SU-DHL-6 (cell line): ENCODE results near the gene HBB.
"Not testable (repeated sequence)": the region's sequence is repeated elsewhere in the genome, so short reads cannot be mapped to it uniquely, and the experiment has no call there.

Source experiments
- H2AFZ ChIP-seq: fragments of 200-600 bp; sonication (generic); 2 replicates; pipeline ENCODE4 v1.6.1; 2014; ENCODE audit warnings: low read depth, mild to moderate bottlenecking, moderate library complexity, mixed read lengths, antibody characterized with exemption, low read length; ENCODE audit not compliant: severe bottlenecking
- H3F3A ChIP-seq: fragments of 200-600 bp; shearing (Covaris generic); 2 replicates; pipeline ENCODE4 v1.6.0; 2016; ENCODE audit warnings: antibody characterized with exemption, mild to moderate bottlenecking; ENCODE audit not compliant: insufficient read depth
- H3K27ac ChIP-seq: fragments of 200-600 bp; sonication (generic); 2 replicates; pipeline ENCODE4 v1.5.1; 2016; ENCODE audit warnings: low read depth, mild to moderate bottlenecking, low read length, moderate library complexity, mixed read lengths
- H3K27me3 ChIP-seq: fragments of 200-600 bp; sonication (generic), shearing (Covaris generic); 2 replicates; pipeline ENCODE4 v1.6.0; 2014; ENCODE audit warnings: mild to moderate bottlenecking, low read length
- H3K36me3 ChIP-seq: fragments of 200-600 bp; sonication (generic); 2 replicates; pipeline ENCODE4 v1.6.1; 2014; ENCODE audit warnings: mild to moderate bottlenecking, low read length, mixed read lengths
- H3K4me2 ChIP-seq: fragments of 300-600, 200-600 bp; shearing (Covaris generic), sonication (generic); 2 replicates; pipeline ENCODE4 v1.6.0; 2014; ENCODE audit warnings: low read length, low read depth, mild to moderate bottlenecking; ENCODE audit not compliant: poor library complexity, severe bottlenecking
- H3K4me3 ChIP-seq: fragments of 200-600 bp; sonication (generic); 2 replicates; pipeline ENCODE4 v1.5.1; 2014; ENCODE audit warnings: antibody characterized with exemption, low read length, mild to moderate bottlenecking, mixed read lengths; ENCODE audit not compliant: insufficient read depth, poor library complexity, severe bottlenecking
- H3K79me2 ChIP-seq: fragments of 200-600 bp; sonication (generic); 2 replicates; pipeline ENCODE4 v1.6.1; 2014; ENCODE audit warnings: mild to moderate bottlenecking, low read length, moderate library complexity; ENCODE audit not compliant: insufficient read depth
- H3K9ac ChIP-seq: fragments of 200-600 bp; sonication (generic); 2 replicates; pipeline ENCODE4 v1.7.0; 2014; ENCODE audit warnings: mild to moderate bottlenecking, low read length
- H3K9me2 ChIP-seq: fragments of 200-600 bp; sonication (generic); replicated peaks from 2 replicates; pipeline ENCODE4 v1.6.1; 2014; ENCODE audit warnings: low read length; ENCODE audit not compliant: insufficient read depth
- H3K9me3 ChIP-seq: fragments of 200-600 bp; sonication (generic); 2 replicates; pipeline ENCODE4 v1.6.1; 2014; ENCODE audit warnings: low read length, mixed read lengths; ENCODE audit not compliant: insufficient read depth
- H4K20me1 ChIP-seq: fragments of 200-600 bp; sonication (generic); 2 replicates; pipeline ENCODE4 v1.6.1; 2014; ENCODE audit warnings: low read depth, mild to moderate bottlenecking, antibody characterized with exemption, low read length, moderate library complexity, mixed read lengths
- CTCF ChIP-seq: fragments of 200-600 bp; sonication (generic); IDR thresholded peaks from one replicate; pipeline ENCODE4 v1.5.1; 2017; ENCODE audit warnings: antibody characterized with exemption, mild to moderate bottlenecking, low read length, moderate library complexity; ENCODE audit not compliant: insufficient read depth, poor library complexity, severe bottlenecking
- EZH2phosphoT487 ChIP-seq: fragments of 200-600 bp; sonication (generic), shearing (Covaris generic); conservative IDR thresholded peaks from 2 replicates; pipeline ENCODE4 v1.6.1; 2018; ENCODE audit warnings: mild to moderate bottlenecking, antibody characterized with exemption, low read length, moderate library complexity, mixed read lengths

The HBB gene

GRCh38 chr11:5252192-5252918, 25.5 kb upstream of the HBB start:
- no peak overlapping the region for H2AFZ ChIP-seq
- no peaks in the 10 kb centered on the region for H3K36me3 ChIP-seq
- H3F3A ChIP-seq: no peaks in the 10 kb centered on the region
- no peak overlapping the region for H3K9ac ChIP-seq
- no peak overlapping the region for H3K27ac ChIP-seq
- H3K4me3 ChIP-seq: no peak overlapping the region
- no peaks in the 10 kb centered on the region for H3K9me2 ChIP-seq
- H3K27me3 ChIP-seq: no peaks in the 10 kb centered on the region
- no peak overlapping the region for H3K4me2 ChIP-seq
- TF ChIP-seq CTCF (no peak), EZH2phosphoT487 (no peak)
- H4K20me1 ChIP-seq: no peaks in the 10 kb centered on the region
- H3K79me2 ChIP-seq: no peaks in the 10 kb centered on the region
- no peaks in the 10 kb centered on the region for H3K9me3 ChIP-seq

- Histone ChIP-seq H3F3A (no peaks in the 10 kb centered on the region), H3K36me3 (no peaks in the 10 kb centered on the region), H4K20me1 (no peaks in the 10 kb centered on the region), H3K4me2 (no peak overlapping the region), H3K9me3 (no peaks in the 10 kb centered on the region), H2AFZ (no peak overlapping the region), H3K27me3 (no peaks in the 10 kb centered on the region), H3K4me3 (no peak overlapping the region), H3K9me2 (no peaks in the 10 kb centered on the region), H3K27ac (no peak overlapping the region), H3K79me2 (no peaks in the 10 kb centered on the region), H3K9ac (no peak overlapping the region)
- TF ChIP-seq EZH2phosphoT487 (no peak), CTCF (no peak)
Observed at GRCh38 chr11:5251746-5252145, 24.9 kb upstream of the HBB start.

- Histone ChIP-seq H3K9me2 (no peaks in the 10 kb centered on the region), H4K20me1 (no peaks in the 10 kb centered on the region), H3K9me3 (no peaks in the 10 kb centered on the region), H3K27me3 (no peaks in the 10 kb centered on the region), H3K4me3 (no peak overlapping the region), H3K36me3 (no peaks in the 10 kb centered on the region), H3K9ac (no peak overlapping the region), H3K4me2 (no peak overlapping the region), H3K79me2 (no peaks in the 10 kb centered on the region), H3K27ac (no peak overlapping the region), H2AFZ (no peak overlapping the region), H3F3A (no peaks in the 10 kb centered on the region)
- no peak for TF ChIP-seq CTCF
- no peak for TF ChIP-seq EZH2phosphoT487
Observed at GRCh38 chr11:5250543-5251204, 23.8 kb upstream of the HBB start.

GRCh38 chr11:5249807-5250396, 23.0 kb upstream of the HBB start, which contains the start of gene HBG1:
Gene HBG1, minus strand, starts transcription at chr11:5249857. Its CDS starts 53 bp downstream, at chr11:5249804.
- not testable (repeated sequence) for H3K36me3 ChIP-seq, H3K9me3 ChIP-seq, H3F3A ChIP-seq, H4K20me1 ChIP-seq, H2AFZ ChIP-seq, H3K79me2 ChIP-seq, H3K27ac ChIP-seq, H3K27me3 ChIP-seq, H3K9ac ChIP-seq, H3K9me2 ChIP-seq, H3K4me3 ChIP-seq, H3K4me2 ChIP-seq

- not testable (repeated sequence) for H3K4me3 ChIP-seq, H3K27ac ChIP-seq, H3K27me3 ChIP-seq
Observed at GRCh38 chr11:5248498-5248897, 21.6 kb upstream of the HBB start.

More at GRCh38 chr11:5248498-5248897, 21.6 kb upstream of the HBB start:
- H3K9me3 ChIP-seq, H3K4me2 ChIP-seq, H3K79me2 ChIP-seq, H4K20me1 ChIP-seq, H3K9me2 ChIP-seq, H3F3A ChIP-seq, H3K36me3 ChIP-seq, H3K9ac ChIP-seq, H2AFZ ChIP-seq: not testable (repeated sequence)
